NCI-H69 (cell line): ENCODE results near the gene KAZN.

ENCODE experiments used
- DNase-seq: peaks from one replicate; lab custom pipeline; 2025; lab: John Stamatoyannopoulos, UW

KAZN gene

DNA sequence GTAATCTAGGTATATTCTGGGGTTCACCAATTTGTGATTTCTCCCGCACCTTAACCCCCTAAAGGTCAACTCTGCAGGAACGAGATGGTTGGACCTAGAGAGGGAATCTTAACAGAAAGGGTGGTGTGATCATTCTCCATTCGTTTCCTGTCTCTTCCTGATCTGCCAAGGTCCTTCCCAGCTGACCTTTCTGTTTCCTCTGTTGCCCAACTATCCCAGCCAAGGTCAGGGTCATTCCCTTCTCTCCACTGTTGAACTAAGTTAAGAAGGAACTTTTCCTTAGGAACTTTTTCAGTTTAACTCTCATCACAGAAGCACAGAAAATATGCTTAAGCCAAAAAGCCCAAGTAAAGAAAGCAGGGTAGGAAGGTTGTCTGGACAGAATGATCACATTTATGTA is 49.3 kb downstream of the KAZN start:
- DNase-seq = no peak

DNA sequence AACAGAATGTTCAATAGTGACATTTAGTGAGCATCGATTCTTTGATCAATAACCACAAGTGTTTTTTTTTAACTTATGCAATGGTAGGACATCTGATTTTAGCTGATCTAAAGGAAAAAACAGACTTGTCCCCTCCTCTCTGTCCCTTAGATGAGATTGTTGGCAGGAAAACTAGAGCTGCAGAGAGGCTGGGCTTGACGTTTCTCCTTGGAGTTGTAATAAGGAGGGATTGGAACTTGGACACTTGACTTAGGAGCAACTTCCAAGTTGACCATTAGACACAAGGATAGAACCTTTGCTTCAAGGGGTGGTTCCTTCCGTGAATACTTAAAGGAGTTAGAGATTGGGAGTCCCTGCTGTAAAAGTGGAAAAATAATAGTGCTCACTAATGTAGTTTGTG is 49.9 kb downstream of the KAZN start:
- DNase-seq = no peak

DNA sequence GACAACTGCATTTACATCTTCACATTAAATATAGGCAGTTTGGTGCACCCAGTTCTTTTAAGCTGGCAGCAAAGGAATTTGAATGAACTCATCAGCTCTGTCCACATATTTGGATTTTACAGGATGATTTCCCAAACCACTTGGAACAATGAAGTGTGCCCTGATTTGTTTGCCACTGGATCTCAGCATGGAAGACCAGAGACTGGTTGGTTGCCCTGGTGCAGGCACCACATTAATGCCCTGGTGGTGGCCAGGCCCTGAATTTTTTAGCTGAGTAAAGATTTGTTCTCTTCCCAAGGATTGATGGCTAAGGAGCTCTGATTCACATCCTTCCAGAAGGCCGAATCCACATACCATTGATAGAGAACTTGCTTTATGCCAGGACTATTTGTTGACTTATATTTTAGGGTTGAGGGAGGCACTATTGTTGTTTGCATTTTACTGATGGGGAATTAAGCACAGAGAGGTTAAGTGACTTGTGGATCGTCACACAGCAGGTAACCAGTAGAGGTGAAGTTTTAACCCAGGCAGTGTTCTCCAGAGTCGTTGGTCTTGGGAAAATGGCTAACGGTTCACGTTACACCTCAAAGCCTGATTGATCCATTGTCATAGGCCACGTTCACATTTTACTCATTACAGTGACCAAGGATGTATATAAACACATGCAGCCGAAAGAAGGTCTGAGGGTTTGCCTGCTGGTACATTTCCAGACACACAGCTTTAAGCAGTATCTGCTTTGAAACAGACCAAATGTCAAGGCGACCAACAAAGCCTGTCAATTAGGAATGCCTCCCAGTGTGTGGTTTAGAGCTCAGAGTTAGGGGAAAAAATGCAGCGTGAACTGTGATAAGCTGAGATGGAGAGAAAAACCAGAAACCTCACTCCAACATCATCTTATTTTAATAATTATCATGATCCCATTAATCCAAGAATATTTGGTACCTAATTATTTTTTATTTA is 50.7 kb downstream of the KAZN start:
- no peak for DNase-seq

GRCh38 chr1:14649976-14650375 is 51.5 kb downstream of the KAZN start:
- DNase-seq = no peak

DNA sequence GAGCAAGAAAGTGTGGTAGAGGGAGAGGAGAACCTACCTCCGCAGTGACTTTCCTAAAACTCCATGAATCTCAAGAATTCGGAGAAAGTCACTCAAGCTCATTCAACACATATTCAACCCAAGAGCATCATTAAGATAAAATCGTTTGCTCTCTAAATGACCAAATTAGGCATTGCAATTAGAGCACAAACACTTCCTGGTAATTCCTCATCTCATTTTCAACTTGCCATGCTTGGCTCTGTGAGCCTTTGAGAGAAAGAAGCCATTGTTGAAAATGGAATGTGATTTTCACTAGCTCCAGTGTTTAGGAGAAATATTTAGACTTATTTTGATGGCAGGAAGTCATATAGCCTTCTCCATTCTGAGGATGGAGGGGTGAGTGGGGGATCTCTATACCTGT is 52.5 kb downstream of the KAZN start:
- DNase-seq = no peak

DNA sequence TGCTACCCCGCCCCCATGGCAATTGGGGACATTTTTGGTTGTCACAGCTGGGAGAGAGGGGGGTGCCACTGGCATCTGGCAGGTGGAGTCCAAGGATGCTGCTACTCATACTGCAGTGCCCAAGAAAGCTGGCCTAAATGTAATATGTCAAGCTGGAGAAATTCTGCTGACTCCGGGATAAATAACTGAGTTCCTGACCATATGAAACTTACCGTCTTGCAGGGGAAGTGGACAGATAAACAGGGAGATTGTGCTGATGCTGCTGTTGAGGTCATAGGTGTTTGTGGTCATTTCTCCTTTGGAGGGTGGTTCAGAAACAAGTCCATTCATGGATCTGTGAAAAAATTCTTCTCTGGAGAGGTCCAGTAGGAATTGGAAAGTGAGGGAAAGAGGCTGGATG is 54.4 kb downstream of the KAZN start:
- DNase-seq = no peak

DNA sequence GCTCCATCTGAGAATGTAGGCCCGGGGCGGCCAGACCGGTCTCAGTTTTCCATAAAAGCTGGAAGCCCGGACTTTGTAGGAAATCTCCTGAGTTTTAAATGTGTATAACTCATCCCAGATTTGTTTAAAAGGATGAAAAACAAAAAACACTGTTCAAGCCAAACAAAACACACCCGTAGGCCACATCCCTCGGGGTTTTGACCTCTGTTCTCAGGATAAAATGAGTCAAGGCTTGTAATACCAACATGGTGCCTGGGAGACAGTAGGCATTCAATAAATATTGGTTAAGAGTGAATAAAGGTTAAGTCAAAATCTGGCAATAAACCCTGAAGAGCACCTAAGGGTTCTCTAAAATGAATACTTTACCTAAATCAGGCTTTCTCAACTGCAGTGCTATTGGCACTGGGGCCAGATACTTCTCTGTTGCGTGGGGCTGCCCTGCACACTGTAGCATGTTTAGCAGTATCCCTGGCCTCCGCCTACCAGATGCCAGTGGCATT is 55.0 kb downstream of the KAZN start:
- DNase-seq = no peak

DNA sequence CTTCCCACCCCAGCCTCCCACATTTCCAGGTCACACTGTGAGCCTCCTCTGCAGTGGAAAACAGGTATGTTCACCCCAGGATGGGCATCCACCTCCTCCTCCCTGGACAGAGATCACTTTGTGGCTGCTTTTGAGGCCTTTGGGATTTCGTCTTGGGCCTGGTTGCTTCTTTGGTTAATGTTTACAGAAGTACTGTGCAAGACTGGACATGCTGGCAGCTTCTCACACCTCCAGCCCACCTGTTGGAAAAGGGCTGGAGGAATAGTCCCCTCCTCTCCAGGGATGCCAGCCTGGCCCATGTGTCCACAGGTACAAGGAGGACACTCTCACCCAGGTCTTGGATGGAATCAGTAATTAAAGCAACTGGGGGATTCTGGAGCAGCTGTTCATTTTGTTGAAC is 56.1 kb downstream of the KAZN start:
- no peak for DNase-seq

DNA sequence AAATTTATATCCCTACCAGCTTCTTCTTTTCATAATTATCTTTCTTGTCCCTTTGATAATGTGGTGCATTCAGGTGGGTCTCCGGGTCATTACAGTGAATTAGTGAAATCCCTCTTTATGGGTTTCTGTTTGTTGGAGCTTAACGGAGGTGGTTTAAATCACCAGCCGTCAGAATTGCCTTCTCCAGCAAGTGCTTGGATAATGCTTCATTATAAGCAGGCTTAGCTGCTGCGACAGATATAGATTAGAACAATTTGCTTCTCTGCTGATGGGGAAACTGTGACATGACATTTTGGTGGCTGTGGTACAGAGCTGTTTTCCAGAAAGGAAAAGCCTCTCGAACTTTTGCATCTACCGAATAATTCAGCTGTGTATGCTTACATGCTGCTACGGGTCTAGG is 56.9 kb downstream of the KAZN start:
- no peak for DNase-seq

DNA sequence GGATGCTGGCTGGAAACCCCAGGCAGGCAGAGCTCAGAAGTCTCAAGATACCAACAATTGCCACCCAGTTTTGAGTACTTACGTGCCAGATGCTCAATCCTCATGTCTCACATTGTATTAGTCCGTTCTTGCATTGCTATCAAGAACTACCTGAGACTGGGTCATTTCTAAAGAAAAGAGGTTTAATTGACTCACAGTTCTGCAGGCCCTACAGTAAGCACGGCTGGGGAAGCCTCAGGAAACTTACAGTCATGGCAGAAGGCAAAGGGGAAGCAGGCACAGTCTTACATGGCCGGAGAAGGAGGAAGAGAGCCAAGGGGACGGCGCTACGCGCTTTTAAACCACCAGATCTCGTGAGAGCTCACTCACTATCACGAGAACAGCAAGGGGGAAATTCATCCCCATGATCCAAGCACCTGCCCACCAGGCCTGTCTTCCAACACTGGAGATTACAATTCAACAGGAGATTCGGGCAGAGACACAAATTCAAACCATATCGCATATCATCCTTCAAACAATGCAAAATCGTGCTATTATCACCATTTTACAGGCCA is 58.0 kb downstream of the KAZN start:
- no peak for DNase-seq

DNA sequence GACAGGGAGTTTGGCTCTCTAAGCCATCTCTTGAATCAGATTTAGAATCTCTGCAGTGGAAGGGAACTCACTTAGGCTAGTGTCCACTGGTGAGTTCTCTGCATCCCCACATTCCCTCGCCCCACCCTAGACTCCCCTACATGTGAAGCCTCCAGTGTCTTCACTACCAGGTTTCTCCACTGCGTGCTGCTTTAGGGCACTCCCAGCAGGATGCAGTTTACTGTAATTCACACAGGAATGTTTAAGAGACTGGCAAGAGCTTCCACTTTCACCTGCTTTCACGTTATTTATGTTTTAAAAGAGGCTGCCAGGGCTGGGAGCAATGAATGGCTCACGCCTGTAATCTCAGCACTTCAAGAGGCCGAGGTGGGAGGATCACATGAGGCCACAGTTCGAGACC is 60.2 kb downstream of the KAZN start:
- no peak for DNase-seq

DNA sequence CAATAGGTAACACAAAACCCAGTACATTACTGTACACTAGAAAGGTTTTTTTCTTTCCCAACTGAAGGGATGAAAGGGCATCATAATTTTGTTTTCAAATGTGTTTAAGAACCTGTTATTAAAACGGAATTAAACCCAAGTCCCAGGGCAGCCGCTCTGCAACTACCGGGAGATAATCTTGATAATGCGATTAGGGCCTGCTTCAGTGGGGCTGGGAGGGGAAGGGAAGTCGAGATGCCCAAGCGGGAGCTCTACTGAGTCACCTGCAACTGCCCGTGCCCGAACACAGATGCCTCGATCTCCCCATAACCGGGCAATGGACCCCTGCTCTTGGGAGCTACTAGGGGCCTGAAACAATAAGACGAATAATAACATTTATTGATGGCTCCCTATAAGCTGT is 61.4 kb downstream of the KAZN start:
- no peak for DNase-seq

DNA sequence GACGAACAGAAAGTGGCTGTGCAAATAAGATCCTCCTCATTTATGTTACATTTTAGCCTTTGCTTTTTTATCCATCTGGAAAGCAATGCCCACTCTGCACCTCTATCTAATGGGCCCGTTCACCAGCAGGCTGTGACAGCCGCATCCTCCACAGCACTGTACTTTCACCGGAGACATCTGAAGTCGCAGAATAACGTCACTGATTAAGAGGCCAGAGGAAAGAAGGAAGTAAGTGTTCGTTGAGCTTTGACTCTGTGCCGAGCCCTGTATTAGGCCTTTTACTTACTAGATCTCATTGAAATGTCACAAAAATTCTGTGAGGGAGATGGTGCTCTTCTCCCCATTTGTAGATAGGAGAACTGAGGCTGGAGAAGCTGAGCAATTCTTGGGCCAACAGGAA is 62.3 kb downstream of the KAZN start:
- no peak for DNase-seq

DNA sequence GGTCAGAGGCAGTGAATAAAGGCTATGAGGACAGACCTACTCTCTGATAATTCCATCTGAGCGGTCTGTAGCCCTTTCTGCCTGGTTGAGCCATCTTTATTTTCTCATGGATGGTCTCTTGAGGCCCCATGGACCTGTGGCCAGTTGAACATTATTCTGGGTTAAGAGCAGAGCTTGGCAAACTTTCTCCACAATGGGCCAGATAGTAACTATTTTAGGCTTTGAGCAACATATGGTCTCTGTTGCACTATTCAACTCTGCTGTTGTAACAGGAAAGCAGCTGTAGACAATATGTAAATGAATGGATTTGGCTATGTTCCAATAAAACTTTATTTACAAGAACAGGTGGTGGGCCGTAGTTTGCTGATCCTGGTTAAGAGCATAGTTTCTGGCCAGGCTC is 62.7 kb downstream of the KAZN start:
- peak; percentile 71 for DNase-seq

GRCh38 chr1:14662116-14662515 is 63.6 kb downstream of the KAZN start:
- DNase-seq = no peak

DNA sequence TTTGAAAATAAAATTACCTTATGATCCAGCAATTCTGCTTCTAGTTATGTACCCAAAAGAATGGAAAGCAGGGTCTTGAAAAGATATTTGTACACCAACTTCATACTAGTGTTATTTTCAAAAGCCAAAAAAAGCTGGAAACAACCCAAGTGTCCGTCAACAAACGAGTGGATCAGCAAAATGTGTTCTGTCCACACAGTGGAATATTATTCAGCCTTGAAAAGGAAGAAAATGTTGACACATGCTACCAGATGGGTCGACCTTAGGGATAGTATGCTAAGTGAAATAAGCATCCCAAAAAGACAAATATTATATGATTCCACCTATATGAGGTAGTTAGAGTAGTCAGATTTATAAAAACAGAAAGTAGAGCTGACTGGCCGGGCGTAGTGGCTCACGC is 65.3 kb downstream of the KAZN start:
- no peak for DNase-seq

DNA sequence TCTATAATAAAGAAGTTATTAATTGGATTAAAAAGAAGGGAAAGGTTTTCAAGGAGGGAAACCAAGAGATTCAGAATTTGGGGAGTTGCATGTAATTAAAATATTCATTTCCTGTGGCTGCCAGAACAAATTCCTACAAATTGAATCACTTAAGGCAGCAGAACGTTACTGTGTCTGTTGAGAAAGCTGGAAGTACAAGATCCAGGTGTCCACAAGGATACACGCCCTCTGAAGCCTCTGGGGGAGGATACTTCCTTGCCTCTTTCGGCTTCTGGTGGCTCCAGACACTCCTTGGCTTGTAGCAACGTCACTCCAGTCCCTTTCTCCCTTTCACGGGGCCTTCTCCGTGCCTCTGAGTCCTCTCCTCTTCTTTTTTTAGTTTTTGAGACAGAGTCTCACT is 67.9 kb downstream of the KAZN start:
- DNase-seq = no peak

GRCh38 chr1:14666962-14667650 is 68.6 kb downstream of the KAZN start:
- no peak for DNase-seq

- DNase-seq = peak; percentile 14
Observed at GRCh38 chr1:14667651-14667984, 69.1 kb downstream of the KAZN start.

- peak; percentile 24 for DNase-seq
Observed at GRCh38 chr1:14668538-14668937, 70.1 kb downstream of the KAZN start.

DNA sequence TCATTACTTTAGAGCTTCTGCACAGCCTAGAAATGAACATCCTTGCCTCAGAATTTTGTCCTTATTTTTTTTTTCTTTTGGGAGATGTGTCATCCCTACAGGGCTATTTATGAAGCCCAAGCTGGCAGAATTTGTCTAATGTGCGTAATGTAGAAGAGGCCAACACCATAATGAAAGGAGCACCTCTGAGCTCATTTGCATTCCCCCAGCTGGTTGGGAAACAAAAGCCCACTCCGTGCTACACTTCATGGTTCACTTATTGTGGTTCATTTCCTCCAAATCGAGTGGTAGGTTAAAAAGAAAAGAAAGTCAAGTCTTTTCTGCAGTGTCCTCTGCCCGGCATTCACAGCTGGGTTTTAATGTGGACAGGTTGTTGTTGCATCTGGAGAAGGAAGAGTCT is 73.5 kb downstream of the KAZN start:
- DNase-seq = peak; percentile 56

- DNase-seq = no peak
Observed at GRCh38 chr1:14674030-14674429, 75.5 kb downstream of the KAZN start.

DNA sequence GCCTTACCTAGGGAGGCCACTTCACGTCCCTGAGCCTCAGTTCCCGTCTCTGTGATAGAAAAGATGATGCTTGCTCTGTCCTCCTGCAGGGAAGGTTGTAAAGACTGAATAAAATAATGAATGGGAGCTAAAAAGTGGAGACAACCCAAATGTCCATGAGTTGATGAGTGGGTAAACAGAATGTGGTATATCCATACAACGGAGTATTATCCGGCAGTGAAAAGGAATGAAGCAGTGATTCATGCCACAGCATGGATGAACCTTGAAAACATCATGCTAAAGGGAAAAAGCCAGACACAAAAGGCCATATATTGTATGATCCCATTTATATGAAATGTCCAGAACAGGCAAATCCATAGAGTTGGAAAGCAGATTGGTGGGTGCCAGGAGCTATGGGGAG is 77.9 kb downstream of the KAZN start:
- no peak for DNase-seq
